ENCODE results near the gene PPP2R3A. TPM values are rescaled to one million over a fixed set of nuclear protein-coding genes. Genes with fewer than 3 reads are reported as not detected.
"Not testable (repeated sequence)": the region's sequence is repeated elsewhere in the genome, so short reads cannot be mapped to it uniquely, and the experiment has no call there.

Gene PPP2R3A
- polyA plus RNA-seq, 5 donors = 11.6 to 19.2 (median 15.3) TPM

DNA sequence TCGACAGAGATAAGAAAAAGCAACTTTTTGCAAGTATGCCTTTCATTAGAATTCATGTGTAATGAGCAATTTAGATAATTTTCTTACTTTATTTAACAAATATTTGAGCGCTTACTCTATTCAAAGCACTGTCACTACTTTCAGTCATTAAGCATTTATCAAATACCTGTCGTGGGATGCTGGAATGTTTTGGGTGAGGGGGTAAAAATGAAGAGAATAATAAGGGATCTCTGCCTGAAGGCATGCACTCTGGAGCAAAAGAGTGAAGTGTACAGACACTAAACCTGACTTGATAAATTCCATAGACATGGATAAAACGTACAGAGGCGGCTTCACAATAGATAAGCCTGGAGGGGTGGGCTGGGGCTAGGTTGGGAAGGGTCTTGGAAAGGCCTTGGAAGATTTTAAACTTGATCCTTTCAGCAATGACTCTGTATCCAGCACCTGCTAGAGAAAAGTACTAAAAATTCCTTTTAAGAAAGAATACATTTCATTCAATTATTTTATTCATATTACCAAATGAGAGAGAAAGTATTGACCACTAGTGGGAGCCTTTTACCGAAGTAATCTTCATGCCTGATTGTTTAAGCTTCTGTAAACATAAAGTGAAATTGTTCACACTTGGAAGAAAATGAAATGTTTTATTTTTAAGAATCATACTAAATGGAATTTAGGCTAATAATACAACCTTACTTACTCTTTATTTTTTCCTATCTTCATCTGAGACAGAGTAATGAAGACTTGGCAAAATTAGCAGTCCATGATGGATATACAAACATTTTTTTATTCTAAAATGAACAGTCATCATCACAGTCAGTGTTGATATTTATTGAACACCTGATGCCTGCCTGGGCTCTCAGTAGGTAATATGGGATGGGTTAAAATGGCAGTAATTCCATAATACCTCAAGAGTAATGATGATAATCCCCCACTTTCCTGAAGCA, 113.2 kb downstream of the PPP2R3A start:
- DNase-seq = peak in 1 of 2 donors; percentile 16

DNA sequence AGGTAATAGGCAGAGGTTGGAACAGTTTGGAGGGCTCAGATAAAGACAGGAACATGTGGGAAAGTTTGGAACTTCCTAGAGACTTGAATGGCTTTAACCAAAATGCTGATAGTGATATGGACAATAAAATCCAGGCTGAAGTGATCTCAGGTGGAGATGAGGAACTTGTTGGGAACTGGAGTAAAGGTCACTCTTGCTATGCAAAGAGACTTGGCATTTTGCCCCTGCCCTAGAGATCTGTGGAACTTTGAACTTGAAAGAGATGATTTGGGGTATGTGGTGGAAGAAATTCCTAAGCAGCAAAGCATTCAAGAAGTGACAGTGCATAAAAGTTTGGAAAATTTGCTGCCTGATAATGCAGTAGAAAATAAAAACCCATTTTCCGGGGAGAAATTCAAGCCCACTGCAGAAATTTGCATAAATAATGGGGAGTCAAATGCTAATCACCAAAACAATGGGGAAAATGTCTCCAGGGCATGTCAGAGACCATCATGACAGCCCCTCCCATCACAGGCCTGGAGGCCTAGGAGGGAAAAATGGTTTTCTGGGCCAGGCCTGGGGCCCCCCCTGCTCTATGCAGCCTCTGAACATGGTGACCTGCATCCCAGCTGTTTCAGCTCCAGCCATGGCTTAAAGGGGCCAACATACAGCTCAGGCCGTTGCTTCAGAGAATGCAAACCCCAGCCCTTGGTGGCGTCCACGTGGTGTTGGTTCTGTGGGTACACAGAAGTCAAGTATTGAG, 118.3 kb downstream of the PPP2R3A start:
- not testable (repeated sequence) for DNase-seq

DNA sequence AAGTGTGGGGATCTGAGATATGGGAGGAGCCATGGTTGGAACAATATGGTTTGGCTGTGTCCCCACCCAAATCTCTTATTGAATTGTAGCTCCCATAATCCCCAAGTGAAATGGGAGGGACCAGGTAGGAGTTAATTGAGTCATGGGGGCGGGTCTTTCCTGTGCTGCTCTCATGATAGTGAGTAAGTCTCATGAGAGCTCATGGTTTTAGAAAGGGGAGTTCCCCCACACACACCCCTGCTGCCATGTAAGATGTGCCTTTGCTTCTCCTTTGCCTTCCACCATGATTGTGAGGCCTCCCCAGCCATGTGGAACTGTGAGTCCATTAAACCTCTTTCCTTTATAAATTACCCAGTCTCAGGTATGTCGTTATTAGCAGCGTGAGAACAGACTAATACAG, 119.5 kb downstream of the PPP2R3A start:
- not testable (repeated sequence) for DNase-seq

DNA sequence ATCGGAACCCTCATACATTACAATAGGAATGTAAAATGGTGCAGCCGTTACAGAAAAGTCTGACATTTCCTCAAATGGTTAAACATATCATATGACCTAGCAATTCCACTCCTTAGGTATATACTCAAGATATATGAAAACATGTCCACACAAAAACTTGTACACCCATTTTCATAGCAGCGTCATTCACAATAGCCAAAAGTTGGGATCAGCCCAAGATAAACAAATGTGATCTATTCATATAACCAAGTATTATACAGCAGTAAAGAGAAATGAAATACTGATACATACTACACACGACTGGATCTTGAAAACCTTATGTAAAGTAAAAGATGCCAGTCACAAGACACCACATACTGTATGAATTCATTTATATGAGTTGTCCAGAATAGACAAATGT, 128.2 kb downstream of the PPP2R3A start:
- no peak for DNase-seq

DNA sequence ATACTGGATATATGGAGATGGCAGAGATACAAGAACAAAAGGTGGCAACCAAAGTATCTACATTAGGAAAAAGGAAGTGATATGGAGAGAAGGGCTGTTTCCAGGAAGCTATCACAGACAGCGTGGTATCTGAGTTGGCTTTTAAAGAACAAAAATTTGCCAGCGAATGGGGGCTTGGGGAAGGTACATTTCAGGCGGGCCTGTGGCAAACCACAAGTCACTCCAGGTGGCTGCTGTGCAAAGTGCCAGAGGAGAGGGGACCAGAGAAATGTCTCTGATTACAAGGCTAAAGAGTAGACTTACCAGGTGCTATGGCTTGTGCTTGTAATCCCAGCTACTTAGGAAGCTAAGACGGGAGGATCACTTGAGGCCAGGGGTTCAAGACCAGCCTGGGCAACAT, 139.5 kb downstream of the PPP2R3A start:
- DNase-seq = no peak

DNA sequence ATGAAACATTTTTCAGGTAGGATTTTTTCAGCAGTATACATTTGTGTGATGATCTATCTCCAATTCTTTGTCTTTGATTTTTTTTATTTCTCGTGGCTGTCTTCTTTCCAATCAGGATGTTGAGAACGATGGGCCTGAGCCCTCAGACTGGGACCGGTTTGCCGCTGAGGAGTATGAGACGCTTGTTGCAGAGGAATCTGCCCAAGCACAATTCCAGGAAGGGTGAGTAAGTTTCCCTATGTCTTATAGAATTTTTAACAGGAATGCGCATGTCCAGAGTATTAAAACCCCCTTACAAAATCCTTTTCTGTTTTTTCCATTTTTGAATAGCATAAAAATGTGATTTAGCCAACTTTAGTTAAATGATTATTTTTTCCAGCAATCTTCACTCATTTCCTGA, 140.6 kb downstream of the PPP2R3A start:
- DNase-seq = no peak

DNA sequence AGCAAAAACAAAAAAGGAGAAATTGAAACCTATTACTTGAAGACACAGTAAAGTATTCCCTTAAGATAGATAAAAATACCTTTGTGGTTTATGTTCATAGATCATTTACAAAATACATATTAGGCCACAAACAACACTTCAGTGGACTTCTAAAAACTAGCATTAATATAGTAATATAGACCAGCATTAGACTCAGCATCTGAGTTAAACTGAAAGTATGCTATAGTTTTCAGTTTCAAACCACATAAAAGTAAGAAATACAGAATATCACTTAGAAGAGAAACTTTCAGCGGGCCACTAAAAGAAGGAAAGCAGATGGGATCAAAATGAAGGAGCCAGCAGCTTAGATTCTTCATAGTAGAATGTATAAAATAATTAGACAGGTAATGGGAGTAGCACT, 144.0 kb downstream of the PPP2R3A start:
- no peak for DNase-seq

DNA sequence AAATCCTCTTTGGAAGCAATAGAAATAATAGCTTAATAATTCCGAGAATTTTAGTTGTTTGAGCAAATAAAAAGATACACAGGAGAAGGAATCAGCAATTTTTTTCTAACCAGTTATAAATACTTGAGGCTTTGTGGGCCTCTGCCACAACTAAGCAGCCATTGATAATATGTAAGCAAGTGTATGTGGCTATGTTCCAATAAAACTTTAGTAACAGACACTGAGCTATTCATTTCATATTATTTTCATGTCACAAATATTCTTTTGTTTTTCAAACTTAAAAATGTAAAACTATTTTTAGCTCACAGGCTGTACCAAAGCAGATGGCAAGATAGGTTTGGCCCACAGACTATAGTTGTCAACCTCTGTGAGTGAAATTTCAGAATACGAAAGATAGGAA, 145.0 kb downstream of the PPP2R3A start:
- no peak for DNase-seq

DNA sequence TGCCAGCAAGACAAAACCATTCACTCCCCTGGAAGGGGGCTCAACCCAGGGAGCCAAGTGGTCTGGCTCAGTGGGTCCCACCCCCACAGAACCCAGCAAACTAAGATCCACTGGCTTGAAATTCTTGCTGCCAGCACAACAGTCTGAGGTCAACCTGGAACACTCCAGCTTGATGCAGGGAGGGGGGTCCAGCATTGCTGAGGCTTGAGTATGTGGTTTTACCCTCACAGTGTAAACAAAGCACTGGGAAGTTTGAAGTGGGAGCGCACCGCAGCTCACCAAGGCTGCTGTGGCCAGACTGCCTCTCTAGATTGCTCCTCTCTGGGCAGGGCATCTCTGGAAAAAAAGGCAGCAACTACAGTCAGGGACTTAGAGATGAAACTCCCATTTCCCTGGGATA, 148.9 kb downstream of the PPP2R3A start:
- DNase-seq = no peak

DNA sequence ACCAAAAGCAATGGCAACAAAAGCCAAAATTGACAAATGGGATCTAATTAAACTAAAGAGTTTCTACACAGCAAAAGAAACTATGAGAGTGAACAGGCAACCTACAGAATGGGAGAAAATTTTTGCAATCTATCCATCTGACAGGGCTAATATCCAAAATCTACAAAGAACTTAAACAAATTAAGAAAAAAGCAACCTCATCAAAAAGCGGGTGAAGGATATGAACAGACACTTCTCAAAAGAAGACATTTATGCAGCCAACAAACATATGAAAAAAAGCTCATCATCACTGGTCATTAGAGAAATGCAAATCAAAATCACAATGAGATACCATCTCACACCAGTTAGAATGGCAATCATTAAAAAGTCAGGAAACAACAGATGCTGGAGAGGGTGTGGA, 153.8 kb downstream of the PPP2R3A start:
- not testable (repeated sequence) for DNase-seq

DNA sequence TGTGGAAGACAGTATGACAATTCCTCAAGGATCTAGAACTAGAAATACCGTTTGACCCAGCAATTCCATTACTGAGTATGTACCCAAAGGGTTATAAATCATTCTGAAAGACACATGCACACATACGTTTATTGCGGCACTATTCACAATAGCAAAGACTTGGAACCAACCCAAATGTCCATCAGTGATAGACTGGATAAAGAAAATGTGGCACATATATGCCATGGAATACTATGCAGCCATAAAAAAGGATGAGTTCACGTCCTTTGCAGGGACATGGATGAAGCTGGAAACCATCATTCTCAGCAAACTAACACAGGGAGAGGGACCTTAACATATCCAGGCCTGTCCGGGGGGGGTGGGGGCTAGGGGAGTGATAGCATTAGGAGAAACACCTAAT, 154.3 kb downstream of the PPP2R3A start:
- not testable (repeated sequence) for DNase-seq

DNA sequence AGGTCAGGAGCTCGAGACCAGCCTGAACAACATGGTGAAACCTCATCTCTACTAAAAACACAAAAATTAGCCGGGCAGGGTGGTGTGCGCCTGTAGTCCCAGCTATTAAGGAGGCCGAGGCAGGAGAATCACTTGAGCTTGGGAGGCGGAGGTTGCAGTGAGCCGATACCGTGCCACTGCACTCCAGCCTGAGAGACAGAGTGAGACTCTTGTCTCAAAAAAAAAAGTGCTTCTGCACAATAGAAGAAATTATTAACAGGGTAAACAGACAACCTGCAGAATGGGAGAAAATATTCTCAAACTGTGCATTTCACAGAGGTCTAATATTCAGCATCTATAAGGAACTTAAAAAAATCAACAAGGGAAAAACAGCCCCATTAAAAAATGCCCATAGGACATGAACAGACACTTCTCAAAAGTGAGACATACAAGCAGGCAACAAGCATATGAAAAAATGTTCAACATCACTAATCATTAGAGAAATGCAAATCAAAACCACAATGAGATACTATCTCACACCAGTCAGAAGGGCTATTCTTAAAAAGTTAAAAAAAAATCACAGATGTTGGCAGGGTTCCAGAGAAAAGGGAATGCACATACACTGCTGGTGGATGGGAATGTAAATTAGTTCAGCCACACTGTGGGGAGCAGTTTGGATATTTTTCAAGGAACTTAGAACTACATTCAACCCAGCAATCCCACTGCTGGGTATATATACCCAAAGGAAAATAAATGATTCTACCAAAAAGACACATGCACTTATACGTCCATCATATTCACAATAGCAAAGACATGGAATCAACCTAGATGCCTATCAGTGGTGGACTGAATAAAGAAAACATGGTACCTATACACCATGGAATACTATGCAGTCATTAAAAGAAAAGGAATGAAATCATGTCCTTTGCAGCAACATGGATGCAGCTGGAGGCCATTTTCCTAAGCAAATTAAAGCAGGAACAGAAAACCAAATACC, 155.1 kb downstream of the PPP2R3A start:
- no peak for DNase-seq

DNA sequence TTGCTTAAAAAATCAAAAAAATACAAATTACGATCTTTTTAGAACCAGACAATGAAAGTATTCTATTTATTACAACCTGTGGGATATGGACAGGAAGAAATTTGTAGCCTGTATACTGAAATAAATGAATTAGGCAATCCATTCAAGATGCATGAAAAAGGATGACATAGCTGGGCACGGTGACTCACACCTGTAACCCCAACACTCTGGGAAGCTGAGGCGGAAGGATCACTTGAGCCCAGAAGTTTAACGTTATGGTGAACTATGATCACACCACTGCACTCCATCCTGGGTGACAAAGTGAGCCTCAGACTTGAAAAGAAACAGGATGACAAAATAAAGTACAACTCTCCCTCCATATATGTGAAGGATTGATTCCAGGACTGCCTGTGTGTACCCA, 156.5 kb downstream of the PPP2R3A start:
- no peak for DNase-seq

DNA sequence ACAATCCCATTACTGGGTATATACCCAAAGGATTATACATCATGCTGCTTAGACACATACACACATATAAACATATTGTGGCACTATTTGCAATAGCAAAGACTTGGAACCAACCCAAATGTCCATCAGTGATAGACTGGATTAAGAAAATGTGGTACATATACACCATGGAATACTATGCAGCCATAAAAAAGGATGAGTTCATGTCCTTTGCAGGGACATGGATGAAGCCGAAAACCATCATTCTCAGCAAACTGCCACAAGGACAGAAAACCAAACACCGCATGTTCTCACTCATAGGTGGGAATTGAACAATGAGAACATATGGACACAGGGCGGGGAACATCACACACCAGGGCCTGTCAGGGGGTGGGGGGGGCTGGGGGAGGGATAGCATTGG, 166.1 kb downstream of the PPP2R3A start:
- not testable (repeated sequence) for DNase-seq

DNA sequence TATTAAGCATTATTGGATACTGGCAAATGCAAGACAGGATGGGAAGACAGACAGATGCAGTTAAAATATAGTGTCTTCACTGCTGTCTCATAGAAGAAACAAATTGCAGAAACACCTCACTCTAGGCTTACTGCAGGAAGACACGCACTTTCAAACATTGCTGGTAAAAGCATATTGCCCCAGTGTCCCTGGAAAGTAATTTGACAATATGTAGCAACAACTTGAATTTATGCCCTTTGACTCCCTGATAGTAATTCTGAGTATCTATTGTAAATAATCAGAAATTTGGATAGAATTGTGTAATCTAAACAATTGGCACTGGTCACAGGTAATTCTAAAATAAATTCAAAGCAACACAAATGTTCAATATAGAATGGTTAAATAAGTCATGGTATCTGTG, 168.6 kb downstream of the PPP2R3A start:
- no peak for DNase-seq

DNA sequence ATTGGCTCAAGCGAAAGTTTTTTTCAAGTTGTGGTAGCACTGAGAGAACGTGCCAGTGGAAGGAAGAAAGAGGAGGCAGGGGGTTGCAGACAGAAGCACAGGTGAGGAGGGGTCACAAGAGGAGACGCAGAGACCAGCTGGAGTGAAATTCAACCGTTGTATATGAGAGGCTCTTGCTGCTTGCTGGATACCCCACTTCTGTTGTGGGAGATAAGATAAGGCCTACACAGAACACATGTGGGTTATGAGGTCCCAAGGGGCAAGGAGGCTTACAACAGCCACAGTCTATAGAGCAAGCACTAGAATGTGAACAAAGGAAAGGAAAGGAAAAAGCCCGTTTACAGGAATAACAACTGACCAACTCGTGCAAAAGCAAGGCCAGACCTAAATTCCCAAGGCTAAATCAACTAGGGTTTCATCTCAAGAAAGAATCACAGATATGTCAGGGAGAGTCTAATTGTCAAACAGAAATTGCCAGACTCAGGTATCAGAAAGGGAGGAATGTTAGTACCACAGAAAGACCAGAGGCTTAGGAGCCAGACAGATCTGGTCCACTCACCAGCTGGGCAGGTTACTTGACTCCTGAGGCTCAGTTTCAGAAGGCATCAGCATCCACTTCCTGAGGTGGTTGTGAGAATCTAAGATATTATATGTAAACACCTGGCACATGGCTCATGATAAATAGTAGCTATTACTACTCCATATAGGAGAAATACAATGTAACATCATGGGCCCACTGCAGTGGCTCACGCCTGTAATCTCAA, 169.7 kb downstream of the PPP2R3A start:
- no peak for DNase-seq

DNA sequence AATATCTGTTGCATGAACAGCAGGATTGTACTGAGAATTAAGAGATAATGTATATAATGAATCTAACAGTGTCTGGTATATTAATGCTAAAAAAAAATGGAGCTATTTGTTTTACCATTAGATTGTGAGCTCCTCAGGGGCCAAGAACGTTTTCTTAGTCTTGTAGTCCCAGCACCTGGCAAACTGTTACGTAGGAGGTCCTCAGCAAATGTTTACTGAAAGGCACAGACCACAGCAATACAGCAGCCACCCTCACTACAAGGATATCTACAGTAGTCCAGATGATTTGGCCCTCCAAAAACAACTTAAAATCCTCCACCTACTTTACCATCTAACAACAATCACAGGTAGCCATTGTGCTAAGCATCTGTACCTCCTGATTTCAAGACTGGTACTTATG, 170.9 kb downstream of the PPP2R3A start:
- DNase-seq = no peak

DNA sequence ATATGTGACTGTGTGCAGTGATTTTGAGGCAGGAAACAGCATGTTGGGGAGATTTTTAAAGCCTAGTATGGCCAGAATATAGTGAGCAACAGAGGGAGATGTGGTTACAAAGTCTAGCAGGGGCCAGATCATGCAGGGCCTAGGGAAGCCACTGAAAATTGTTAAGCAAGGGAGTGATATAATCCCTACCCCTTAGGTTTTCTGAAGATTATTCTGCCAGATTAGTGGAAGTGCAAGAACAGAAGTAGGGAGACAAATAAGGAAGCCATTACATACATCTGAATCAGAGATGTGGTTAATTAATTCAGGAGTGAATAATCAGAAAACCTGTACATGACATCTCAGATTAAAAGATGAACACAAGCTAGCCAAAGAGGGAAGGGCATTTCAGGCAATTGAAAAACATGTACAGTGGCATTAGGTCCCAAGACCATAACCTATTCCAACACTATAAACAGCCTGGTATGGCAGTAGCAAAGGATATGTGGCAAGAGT, 175.8 kb downstream of the PPP2R3A start:
- DNase-seq = no peak

DNA sequence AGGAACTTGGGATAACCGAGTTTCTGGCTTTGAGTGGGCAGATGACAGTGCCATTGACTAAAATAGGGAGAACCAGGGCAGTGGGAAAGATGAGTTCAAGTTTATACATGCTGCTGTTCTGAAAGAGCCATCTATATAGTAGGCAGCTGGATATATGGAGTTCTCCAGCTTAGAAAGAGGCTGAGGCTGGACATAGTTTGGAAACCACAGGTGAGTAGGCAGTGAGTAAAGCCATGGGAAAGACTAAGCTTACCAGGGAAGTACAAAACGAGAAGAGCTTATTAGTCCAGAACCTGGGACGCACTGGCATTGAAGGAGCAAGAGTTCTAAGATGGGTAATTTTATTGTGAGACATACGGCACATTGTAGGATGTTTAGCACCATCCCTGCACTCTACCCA, 176.4 kb downstream of the PPP2R3A start:
- no peak for DNase-seq

DNA sequence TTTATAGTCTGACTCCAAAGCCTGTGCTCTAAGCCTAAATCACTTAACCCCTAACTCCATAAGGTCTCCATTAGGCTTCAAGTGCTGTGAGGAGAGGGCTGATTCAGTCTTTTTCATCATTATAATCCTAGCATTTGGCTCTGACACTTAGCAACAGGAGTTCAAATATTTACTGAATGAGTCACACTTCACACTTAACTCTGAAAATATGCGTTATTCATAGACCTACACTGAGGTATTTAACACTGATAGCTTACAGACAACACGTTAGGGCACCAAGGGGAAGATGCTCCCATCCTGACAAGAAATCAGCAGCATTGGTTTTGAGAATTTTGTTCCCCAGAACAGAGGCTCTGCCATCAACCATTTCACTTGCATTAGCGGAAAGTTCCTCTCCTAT, 177.1 kb downstream of the PPP2R3A start:
- DNase-seq = peak; percentile 13

DNA sequence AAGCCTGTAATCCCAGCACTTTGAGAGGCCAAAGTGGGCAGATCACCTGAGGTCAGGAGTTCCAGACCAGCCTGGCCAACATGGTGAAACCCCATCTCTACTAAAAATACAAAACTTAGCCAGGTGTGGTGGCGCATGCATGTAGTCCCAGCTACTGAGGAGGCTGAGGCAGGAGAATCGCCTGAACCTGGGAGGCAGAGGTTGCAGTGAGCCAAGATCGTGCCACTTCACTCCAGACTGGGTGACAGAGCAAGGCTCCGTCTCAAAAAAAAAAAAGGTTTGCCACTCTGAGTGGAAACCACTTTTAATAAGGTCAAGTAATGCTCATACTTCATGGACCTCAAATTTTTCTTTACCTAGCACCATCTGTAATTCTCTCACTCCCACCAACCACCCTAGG, 178.9 kb downstream of the PPP2R3A start:
- DNase-seq = not testable (repeated sequence)
